NCI-H146 (cell line): ENCODE measurements around the gene SPINK1.
A peak's percentile ranks its signal among the peaks of the same experiment; 100 is the strongest.
"Not testable (repeated sequence)": the region's sequence is repeated elsewhere in the genome, so short reads cannot be mapped to it uniquely, and the experiment has no call there.

Source experiments
- DNase-seq: peaks from one replicate; lab custom pipeline; 2025; lab: John Stamatoyannopoulos, UW

Gene SPINK1

GRCh38 chr5:147831465-147831864, at the start of gene SPINK1:
SPINK1 (minus strand) TSS chr5:147831671; CDS start chr5:147831577, 94 bp downstream.
- DNase-seq: no peak

- no peak for DNase-seq
These were observed 49.0 kb upstream of the SPINK1 start for GRCh38 chr5:147880487-147880886.

GRCh38 chr5:147879784-147880183, 48.3 kb upstream of the SPINK1 start:
- DNase-seq: no peak

GRCh38 chr5:147878066-147878759, 46.7 kb upstream of the SPINK1 start, which contains the start of gene SCGB3A2:
SCGB3A2 (plus strand) TSS chr5:147878711; CDS start chr5:147878804, 93 bp downstream.
- no peak for DNase-seq

- DNase-seq: no peak
These were observed 45.2 kb upstream of the SPINK1 start for GRCh38 chr5:147876626-147877025.

GRCh38 chr5:147876141-147876540, 44.7 kb upstream of the SPINK1 start:
- no peak for DNase-seq

GRCh38 chr5:147874910-147875367, 43.5 kb upstream of the SPINK1 start:
- DNase-seq: no peak

- DNase-seq: not testable (repeated sequence)
These were observed 42.8 kb upstream of the SPINK1 start for GRCh38 chr5:147874118-147874875.

GRCh38 chr5:147872744-147873435, 41.4 kb upstream of the SPINK1 start:
- DNase-seq: not testable (repeated sequence)

GRCh38 chr5:147871980-147872549, 40.6 kb upstream of the SPINK1 start:
- not testable (repeated sequence) for DNase-seq

- DNase-seq: not testable (repeated sequence)
These were observed 38.4 kb upstream of the SPINK1 start for GRCh38 chr5:147869892-147870291.

- DNase-seq: peak; percentile 1
These were observed 37.6 kb upstream of the SPINK1 start for GRCh38 chr5:147869112-147869511.

GRCh38 chr5:147863454-147864158, 32.1 kb upstream of the SPINK1 start:
- DNase-seq: no peak

- peak; percentile 85 for DNase-seq
These were observed 29.2 kb upstream of the SPINK1 start for GRCh38 chr5:147860641-147861025.

- DNase-seq: peak; percentile 3
These were observed 28.6 kb upstream of the SPINK1 start for GRCh38 chr5:147859962-147860640.

GRCh38 chr5:147858565-147858964, 27.1 kb upstream of the SPINK1 start:
- DNase-seq: no peak

- DNase-seq: peak; percentile 25
These were observed 26.0 kb upstream of the SPINK1 start for GRCh38 chr5:147857302-147858129.

- no peak for DNase-seq
These were observed 25.3 kb upstream of the SPINK1 start for GRCh38 chr5:147856801-147857200.

GRCh38 chr5:147855774-147856069, 24.3 kb upstream of the SPINK1 start:
- no peak for DNase-seq
